G401 (cell line): ENCODE measurements around the gene ALK. TPM values are rescaled to one million over a fixed set of nuclear protein-coding genes. Genes with fewer than 3 reads are reported as not detected.

Experiments
- DNase-seq: peaks from one replicate; pipeline ENCODE4 v3.0.0-alpha.2; 2015; ENCODE audit warnings: low spot score
- in situ Hi-C: cut with HindIII; loops from 2 replicates; pipeline ENCODE4 v1.10.0; 2016; ENCODE audit warnings: low sequenced_read_pairs, mixed read lengths
- total RNA-seq: library from RNA; depleted of rRNA; stranded (reverse); fragments of >200 nt; shearing (Covaris generic); gene quantifications from 2 replicates; pipeline ENCODE4 v1.2.3, GENCODE V29; 2014

ALK gene
- total RNA-seq, 1 experiment from 2014 or later, result not detected

DNA sequence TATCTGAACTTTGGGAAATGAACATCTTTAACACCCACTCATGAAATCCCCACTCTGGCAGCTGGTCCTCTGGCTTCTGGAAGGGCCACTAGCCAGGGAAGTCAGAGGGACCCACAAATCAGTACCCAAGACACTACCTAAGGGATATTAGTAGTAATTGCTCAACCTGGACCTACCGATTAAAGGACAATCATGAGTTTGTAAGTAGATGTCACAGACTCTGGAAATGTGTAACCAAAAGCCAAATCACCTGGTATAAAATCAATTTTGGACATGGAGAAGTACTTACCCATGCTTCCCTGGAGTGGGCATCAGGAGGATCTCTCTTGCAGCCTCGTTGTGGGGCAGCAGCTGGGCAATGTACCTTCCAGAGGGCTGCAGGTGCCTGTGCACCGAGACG lies 389.8 kb downstream of the ALK start:
- DNase-seq, result no peak
- in situ Hi-C loops, result no loop called here

- in situ Hi-C loops, result no loop called here
Measured at GRCh38 chr2:29530281-29530680, 391.1 kb downstream of the ALK start.

GRCh38 chr2:29528891-29529520 lies 392.4 kb downstream of the ALK start:
- in situ Hi-C loops, result no loop called here
- DNase-seq, result peak; percentile 28

More at GRCh38 chr2:29530281-29530680, 391.1 kb downstream of the ALK start:
- DNase-seq, result no peak

DNA sequence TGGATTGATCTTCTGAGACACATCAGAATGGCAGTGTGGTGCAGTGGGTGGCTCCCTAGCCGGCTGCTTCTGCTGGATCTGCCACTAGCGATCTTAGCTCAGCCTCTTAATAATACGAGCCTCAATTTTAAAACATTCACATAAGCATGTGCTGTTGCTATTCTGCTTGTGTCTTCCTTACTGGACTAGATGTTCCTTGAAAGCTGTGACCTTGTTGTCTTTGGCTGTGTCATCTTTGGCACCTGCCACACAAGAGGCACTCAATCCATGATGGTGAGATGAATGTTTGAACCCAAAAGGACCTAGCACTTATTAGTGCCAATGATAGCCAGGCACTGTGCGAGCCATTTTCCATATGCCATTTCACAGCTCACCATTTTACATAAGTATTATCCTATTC lies 393.0 kb downstream of the ALK start:
- no peak for DNase-seq
- in situ Hi-C loops, result no loop called here

DNA sequence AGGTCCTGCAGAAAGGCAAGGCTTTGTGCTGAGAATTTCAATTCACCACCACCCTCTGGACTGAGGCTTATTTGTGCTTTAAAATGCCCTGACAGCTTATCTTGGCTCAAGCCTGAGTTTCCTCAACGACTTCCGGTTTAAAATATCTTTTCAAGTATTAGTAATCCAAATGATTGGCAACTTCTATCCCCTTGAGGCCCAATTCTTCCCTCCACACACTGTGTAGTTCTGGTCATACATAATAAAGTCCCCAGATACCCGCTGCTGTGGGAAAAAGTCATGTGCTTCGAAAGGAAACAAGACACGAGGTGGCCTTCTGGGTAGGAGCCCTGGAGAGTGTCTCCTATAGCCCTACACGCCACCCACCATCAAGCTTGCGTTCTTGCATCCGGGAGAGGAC lies 393.4 kb downstream of the ALK start:
- in situ Hi-C loops, result no loop called here

DNA sequence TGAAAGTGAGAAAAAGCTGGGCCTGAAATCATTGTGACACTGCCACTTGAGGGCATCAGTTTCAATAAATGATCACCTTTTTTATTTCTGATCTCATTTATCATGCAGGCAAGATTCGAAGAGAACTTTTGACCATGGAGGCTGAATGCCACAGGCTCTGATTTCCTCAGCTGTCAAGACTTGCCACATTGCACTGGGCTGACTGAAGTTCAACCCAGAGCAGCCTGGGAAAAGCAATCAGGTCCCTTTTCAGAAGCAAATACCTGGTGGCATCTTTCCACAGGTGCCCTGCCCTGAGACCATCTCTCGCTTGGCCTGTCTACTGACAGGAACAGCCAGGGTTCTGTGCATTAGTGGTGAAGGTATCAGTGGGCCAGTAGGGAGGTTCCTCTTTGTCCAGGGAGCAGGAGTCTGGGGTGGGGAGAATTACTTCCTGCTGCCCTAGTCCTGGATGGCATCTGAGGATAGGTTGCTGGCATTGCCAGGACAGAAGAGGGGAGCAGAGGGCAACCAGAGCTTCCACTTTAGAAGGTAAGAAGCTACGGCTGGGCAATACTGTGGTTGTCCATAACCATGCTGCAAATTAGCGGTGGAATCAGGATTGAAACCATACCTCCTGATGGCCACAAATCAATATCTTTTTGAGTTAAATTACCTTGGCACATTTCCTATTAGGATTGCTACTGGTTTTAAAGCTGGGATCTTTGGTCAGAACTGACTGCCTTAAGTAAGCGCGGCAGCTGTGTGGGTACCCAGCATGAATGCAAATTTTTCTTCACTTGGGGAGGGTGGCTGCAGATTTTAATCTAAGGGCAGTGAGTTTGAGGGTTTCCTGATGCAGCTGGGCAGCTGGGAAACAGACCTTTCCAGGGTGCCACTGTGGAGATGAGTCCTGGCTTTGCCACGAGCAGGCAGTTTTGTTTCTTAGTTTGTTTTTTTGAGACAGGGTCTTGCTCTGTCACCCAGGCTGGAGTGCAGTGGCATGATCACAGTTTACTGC lies 394.5 kb downstream of the ALK start:
- in situ Hi-C loops, result no loop called here
- DNase-seq, result no peak

More for the DNA sequence above, 393.4 kb downstream of the ALK start:
- DNase-seq, result no peak

- in situ Hi-C loops, result no loop called here
Measured at GRCh38 chr2:29525921-29526320, 395.5 kb downstream of the ALK start.

DNA sequence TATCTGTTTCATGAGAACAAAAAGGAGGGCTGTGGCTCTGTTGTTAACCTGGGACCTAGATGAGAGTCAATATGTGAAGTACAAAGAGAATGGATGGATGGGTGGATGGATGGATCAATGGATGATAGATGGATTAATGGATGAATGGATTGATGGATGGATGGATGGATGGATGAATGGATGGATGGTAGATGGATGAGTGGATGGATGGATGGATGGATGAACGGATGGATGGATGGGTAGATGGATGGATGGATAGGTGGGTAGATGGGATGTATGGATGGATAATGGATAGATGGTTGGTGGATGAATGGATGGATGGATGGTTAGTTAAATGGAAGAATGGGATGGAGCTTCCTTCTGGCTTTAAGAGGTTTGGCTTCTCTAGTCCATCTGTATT lies 396.7 kb downstream of the ALK start:
- in situ Hi-C loops, result no loop called here
- no peak for DNase-seq

More at GRCh38 chr2:29525921-29526320, 395.5 kb downstream of the ALK start:
- DNase-seq, result no peak

DNA sequence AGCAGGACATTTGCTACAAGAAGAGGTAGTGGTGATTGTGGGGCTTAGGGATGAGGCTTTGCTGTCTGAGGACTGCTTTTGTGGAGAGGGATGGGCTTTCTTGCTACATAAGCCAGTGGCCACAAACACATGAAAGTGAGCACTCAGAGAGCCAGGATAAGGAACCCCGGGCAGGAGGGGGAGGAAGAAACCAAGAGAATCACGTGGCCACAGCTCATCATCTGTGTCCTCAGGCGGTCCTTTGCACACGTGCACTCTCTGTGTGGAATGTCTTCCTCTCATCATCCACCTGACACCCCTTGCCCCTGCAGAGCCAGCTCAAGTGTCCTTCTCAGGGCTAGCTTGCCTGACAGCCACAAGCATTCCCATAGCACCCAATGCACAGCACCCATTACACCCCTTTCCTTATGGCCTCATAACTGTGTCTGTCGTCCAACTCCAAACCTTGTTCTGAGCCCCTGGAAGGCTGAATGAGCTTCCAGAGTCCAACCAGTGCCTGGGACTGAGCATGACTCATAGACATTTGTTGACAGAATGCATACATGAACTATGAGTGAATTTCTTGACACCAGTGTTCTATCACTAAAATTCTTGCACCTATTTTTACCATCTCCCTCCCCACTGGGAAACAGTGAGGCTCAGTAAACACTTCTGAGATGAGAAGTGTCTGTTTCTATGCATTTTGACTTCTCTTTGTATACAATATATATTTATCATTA lies 398.3 kb downstream of the ALK start:
- in situ Hi-C loops, result no loop called here
- DNase-seq, result no peak

- in situ Hi-C loops, result no loop called here
- DNase-seq, result no peak
Measured at GRCh38 chr2:29520001-29520400, 401.4 kb downstream of the ALK start.

- in situ Hi-C loops, result no loop called here
- DNase-seq, result no peak
Measured at GRCh38 chr2:29519338-29519925, 402.0 kb downstream of the ALK start.

DNA sequence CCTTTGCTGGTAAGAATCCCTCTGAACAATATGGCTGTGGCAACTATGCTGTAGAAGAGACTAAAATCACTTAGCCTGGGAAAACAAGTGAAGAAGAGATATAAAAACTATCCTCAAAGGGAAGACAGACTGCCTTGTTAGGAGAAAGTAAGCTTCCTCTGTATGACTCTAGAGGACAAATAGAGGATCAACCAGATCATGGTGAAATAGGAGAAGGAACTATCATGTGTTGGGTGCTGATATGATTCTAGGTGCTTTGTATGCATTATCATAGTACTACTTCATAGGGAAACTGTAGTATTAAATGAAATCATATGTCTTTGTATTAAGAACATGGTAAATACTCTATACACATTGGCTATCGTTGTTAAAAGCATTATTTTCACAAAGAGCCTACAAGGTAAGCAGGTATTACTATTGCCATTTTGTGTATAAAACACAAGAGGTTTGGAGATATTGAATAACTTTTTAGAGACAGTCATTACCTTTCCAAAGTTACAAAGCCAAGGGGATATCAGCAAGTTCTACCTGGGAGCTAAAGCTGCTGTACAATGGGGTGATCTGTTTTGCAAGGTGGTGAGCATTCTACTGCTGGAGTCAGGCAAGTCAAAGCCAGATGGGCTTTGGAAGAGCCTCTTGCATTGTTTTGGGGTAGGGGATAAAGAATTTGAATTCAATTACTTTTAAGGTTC lies 402.6 kb downstream of the ALK start:
- in situ Hi-C loops, result no loop called here
- no peak for DNase-seq

GRCh38 chr2:29518010-29518409 lies 403.4 kb downstream of the ALK start:
- in situ Hi-C loops, result no loop called here
- DNase-seq, result no peak

DNA sequence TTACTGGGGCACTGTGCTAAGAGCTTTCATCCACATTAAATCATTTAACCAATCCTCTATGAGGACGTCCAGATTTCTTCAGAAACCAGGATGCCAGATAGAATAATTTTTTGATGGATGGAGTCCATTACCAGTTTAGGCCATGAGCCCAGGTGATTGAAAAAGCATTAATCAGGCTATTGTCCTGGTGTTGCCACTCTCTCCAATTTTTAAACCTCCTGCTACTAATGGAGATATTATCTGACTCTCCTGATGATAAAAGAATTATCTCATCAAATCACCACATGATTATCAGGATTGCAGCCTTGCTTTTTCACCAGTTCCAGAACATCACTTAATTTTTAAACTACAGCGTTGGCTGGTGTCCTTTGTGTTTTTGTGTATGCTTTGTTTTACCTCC lies 404.0 kb downstream of the ALK start:
- in situ Hi-C loops, result no loop called here
- no peak for DNase-seq

- in situ Hi-C loops, result no loop called here
- no peak for DNase-seq
Measured at GRCh38 chr2:29516767-29517166, 404.6 kb downstream of the ALK start.

DNA sequence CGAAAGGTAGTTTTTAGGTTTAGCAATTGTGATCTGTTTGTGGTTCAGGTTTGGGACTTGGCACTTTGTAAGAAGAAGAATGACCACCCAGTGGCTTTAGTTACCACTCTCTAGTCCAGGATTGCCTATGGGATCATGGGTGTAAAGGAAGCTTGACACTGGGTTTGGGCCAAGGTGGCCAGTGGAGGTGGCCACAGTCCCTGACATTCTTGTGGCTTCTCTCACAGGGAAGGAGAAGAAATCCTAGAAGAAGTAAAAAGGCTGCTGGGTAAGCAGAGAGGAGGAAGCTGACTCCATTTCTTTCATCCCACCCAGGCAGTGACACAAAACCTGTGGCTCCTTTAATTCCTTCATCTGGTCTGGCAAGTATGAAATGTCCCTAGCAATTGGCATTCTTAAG lies 411.5 kb downstream of the ALK start:
- in situ Hi-C loops, result no loop called here
- no peak for DNase-seq

DNA sequence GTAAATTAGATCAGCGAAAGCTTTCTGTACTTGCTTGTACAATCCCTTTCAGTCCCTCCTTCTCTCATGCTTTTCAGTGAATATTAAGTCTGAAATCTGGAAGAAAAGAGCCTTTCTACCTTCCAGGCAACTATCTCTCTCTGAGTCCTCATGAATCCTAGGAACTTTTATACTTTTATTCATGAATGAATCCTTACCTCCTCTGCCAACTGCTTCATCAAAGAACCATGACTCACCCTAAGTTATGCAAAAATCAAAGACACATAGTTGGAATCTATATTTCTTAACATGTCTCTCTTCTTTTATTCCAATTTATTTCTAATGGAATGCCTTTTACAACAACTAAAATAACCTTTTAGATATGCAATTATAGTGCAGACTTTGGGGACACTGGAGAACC lies 412.0 kb downstream of the ALK start:
- DNase-seq, result no peak
- in situ Hi-C loops, result no loop called here

DNA sequence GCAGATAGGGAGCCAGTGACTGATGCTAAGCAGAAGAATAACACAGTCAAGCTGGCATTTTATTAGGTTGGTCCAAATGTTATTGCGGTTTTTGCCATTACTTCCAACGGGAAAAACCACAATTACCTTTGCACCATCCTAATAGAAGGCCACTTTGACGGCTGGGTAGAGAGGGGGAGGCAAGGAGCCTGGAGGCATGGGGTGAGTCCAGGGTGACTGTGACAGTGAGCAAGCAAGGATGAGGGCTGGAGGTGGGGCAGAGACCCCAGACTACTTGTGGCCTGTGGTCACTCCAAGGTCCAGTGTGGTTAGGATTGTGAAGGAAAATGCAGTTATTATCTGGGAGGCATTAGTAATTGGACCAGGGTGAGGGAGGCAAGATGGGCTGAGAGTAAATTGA lies 416.6 kb downstream of the ALK start:
- in situ Hi-C loops, result no loop called here
- no peak for DNase-seq

DNA sequence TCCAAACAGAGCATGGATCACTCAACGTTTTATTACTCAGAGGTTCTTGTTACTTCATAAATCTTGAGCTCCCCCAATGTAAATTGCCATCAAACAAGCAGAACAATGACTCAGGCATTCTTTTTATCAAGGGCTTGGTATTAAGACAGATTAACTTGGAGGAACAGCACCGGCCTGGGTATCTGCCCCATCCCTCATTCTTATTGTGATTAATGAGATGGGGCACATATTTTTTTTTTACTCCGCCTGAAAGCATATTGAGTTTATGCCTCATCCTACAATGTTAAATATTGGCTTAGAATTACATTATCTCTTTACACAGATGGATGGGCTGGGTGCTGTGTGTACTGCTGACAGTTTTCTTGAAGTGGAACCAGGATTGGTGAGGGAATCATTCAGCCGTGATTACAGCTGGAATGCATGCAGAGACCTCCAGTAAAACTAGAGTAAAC lies 418.9 kb downstream of the ALK start:
- in situ Hi-C loops, result no loop called here
- no peak for DNase-seq
